PC-3 (cell line): ENCODE data around the gene PCDHAC2. TPM values are rescaled to one million over a fixed set of nuclear protein-coding genes. Genes with fewer than 3 reads are reported as not detected.

ENCODE experiments used
- ATAC-seq: fragments of 200-7000 bp; cut with Tn5 transposase; 2 replicates; pipeline ENCODE4 v1.9.1; 2020; ENCODE audit warnings: mild to moderate bottlenecking, moderate library complexity
- BruUV-seq: library from RNA; stranded (reverse); fragments of 400-500 nt; replicated peaks from 2 replicates; lab custom pipeline; 2021; lab: Mats Ljungman, UMichigan
- CTCF ChIA-PET: fragments of 300-600 bp; sonication (Branson Sonifier 250); formaldehyde crosslinking; loops from one replicate; lab custom pipeline; 2022; ENCODE audit warnings: antibody characterized with exemption; lab: Charles Lee
- POLR2A ChIA-PET: fragments of 300-600 bp; sonication (Branson Sonifier 250); formaldehyde crosslinking; loops from one replicate; lab custom pipeline; 2022; ENCODE audit warnings: antibody characterized with exemption; ENCODE audit not compliant: unreplicated experiment; lab: Charles Lee
- DNase-seq: peaks from one replicate; pipeline ENCODE4 v3.0.0-alpha.2; 2015
- H2AFZ ChIP-seq: fragments of 300-600 bp; sonication (generic); 2 replicates; pipeline ENCODE4 v1.6.0; 2016; ENCODE audit warnings: antibody characterized with exemption, low read length
- H3F3A ChIP-seq: fragments of 300-600 bp; sonication (generic); one replicate; pipeline ENCODE4 v1.6.0; 2017; ENCODE audit warnings: antibody characterized with exemption, low read length, control low read depth, mild to moderate bottlenecking; ENCODE audit not compliant: unreplicated experiment
- H3K27ac ChIP-seq: fragments of 300-600 bp; sonication (generic); 2 replicates; pipeline ENCODE4 v1.5.1; 2016; ENCODE audit warnings: mild to moderate bottlenecking, low read length
- H3K27me3 ChIP-seq: fragments of 300-600 bp; sonication (generic); 2 replicates; pipeline ENCODE4 v1.6.1; 2016; ENCODE audit warnings: low read length, mixed read lengths
- H3K36me3 ChIP-seq: fragments of 300-600 bp; sonication (generic); 2 replicates; pipeline ENCODE4 v1.6.1; 2016; ENCODE audit warnings: low read depth, mixed run types, low read length, mixed read lengths
- H3K4me1 ChIP-seq: fragments of 300-600 bp; sonication (generic); 2 replicates; pipeline ENCODE4 v1.5.1; 2016; ENCODE audit warnings: low read length; ENCODE audit not compliant: insufficient read depth
- H3K4me2 ChIP-seq: fragments of 300-600 bp; sonication (generic); 2 replicates; pipeline ENCODE4 v1.6.0; 2016; ENCODE audit warnings: low read length
- H3K4me3 ChIP-seq: fragments of 300-600 bp; sonication (generic); 2 replicates; pipeline ENCODE4 v1.5.1; 2016; ENCODE audit warnings: mild to moderate bottlenecking, low read length, mixed read lengths
- H3K79me2 ChIP-seq: fragments of 300-600 bp; sonication (generic); 2 replicates; pipeline ENCODE4 v1.6.1; 2017; ENCODE audit warnings: low read length, mixed read lengths
- H3K9ac ChIP-seq: fragments of 300-600 bp; sonication (generic); 2 replicates; pipeline ENCODE4 v1.6.0; 2016; ENCODE audit warnings: mild to moderate bottlenecking, low read length
- H3K9me2 ChIP-seq: fragments of 300-600 bp; sonication (generic); replicated peaks from 2 replicates; pipeline ENCODE4 v1.6.1; 2016; ENCODE audit warnings: mixed run types, low read length, mixed read lengths
- H3K9me3 ChIP-seq: fragments of 300-600 bp; sonication (generic); 2 replicates; pipeline ENCODE4 v1.6.1; 2016; ENCODE audit warnings: low read length, mixed read lengths
- H4K20me1 ChIP-seq: fragments of 300-600 bp; sonication (generic); 2 replicates; pipeline ENCODE4 v1.6.1; 2016; ENCODE audit warnings: low read length, mixed read lengths
- EZH2 ChIP-seq: fragments of 300-600 bp; sonication (generic); IDR thresholded peaks from one replicate; pipeline ENCODE4 v1.6.1; 2017; ENCODE audit warnings: antibody characterized with exemption, mild to moderate bottlenecking, low read length; ENCODE audit not compliant: unreplicated experiment
- EZH2phosphoT487 ChIP-seq: fragments of 300-600 bp; sonication (generic); IDR thresholded peaks from 2 replicates; pipeline ENCODE4 v1.6.1; 2018; ENCODE audit warnings: mild to moderate bottlenecking, antibody characterized with exemption, low read length, borderline replicate concordance
- intact Hi-C: fragments of 100-400 bp; cut with micrococcal nuclease; formaldehyde crosslinking; loops from 2 replicates; pipeline ENCODE4 v1.9.0; 2023
- total RNA-seq: library from RNA; depleted of rRNA; stranded (reverse); fragments of >200 nt; gene quantifications from 2 replicates; pipeline ENCODE4 v1.2.3, GENCODE V29; 2014
- TF ChIP-seq, protein P1 (sequence below): fragments of 300-600 bp; sonication (generic); conservative IDR thresholded peaks from 2 replicates; pipeline ENCODE4 v1.5.1; 2017; ENCODE audit warnings: antibody characterized with exemption, low read depth, mild to moderate bottlenecking, low read length

PCDHAC2 gene
- total RNA-seq, 1 experiment from 2014 or later = 4.2 TPM

DNA sequence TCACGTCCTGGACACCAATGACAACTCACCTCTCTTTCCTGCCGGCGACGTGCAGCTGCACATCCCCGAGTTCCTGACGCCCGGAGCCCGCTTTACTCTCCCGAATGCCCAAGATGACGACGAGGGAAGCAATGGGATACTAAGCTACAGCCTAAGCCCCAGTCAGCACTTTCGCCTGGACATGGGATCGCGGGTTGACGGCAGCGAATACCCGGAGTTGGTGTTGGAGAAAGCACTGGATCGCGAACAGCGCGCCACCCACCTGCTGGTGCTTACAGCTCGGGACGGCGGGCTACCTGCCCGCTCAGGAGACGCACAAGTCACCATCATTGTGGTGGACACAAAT lies 39.1 kb upstream of the PCDHAC2 start:
- H3K79me2 ChIP-seq = peaks cover 12% of the 10 kb centered on the region; the same call in 1 of the 2 replicates
- no peak for ATAC-seq
- 0 out of 2 replicates have a peak overlapping the region, but pooled peaks have one; percentile 45 for H3K27ac ChIP-seq
- no peak for DNase-seq
- H3K9ac ChIP-seq = peak overlapping the region; percentile 63
- no peaks in the 10 kb centered on the region for H3K27me3 ChIP-seq
- peaks cover 8% of the 10 kb centered on the region for H3K4me1 ChIP-seq
- ChIA-PET CTCF (interaction anchor here (0.9 to 2.7 kb wide), 2 partner anchors 77 to 113 kb away, joined by 7 to 66 read pairs; no protein-coding TSS in a partner anchor), POLR2A (interaction anchor here (0.7 kb wide), 1 partner anchor 51 kb away, joined by 3 read pairs; no protein-coding TSS in a partner anchor)
- no TSS peak for BruUV-seq
- no peaks in the 10 kb centered on the region for H4K20me1 ChIP-seq
- TF ChIP-seq EZH2 (no peak), EZH2phosphoT487 (no peak)
- TF ChIP-seq, protein P1, sequence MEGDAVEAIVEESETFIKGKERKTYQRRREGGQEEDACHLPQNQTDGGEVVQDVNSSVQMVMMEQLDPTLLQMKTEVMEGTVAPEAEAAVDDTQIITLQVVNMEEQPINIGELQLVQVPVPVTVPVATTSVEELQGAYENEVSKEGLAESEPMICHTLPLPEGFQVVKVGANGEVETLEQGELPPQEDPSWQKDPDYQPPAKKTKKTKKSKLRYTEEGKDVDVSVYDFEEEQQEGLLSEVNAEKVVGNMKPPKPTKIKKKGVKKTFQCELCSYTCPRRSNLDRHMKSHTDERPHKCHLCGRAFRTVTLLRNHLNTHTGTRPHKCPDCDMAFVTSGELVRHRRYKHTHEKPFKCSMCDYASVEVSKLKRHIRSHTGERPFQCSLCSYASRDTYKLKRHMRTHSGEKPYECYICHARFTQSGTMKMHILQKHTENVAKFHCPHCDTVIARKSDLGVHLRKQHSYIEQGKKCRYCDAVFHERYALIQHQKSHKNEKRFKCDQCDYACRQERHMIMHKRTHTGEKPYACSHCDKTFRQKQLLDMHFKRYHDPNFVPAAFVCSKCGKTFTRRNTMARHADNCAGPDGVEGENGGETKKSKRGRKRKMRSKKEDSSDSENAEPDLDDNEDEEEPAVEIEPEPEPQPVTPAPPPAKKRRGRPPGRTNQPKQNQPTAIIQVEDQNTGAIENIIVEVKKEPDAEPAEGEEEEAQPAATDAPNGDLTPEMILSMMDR = no peak
- peak overlapping the region; percentile 91 for H3K4me3 ChIP-seq
- no peaks in the 10 kb centered on the region for H3F3A ChIP-seq
- H3K9me3 ChIP-seq = no peaks in the 10 kb centered on the region
- peak overlapping the region; percentile 90 for H2AFZ ChIP-seq
- H3K36me3 ChIP-seq = no peaks in the 10 kb centered on the region
- intact Hi-C loops = loop anchor here (2.0 to 5.0 kb wide), 3 partner anchors 40 to 76 kb away; partner anchors contain the start of genes PCDHA12 and PCDHAC2
- H3K9me2 ChIP-seq = no peaks in the 10 kb centered on the region
- peak overlapping the region; percentile 91 for H3K4me2 ChIP-seq

DNA sequence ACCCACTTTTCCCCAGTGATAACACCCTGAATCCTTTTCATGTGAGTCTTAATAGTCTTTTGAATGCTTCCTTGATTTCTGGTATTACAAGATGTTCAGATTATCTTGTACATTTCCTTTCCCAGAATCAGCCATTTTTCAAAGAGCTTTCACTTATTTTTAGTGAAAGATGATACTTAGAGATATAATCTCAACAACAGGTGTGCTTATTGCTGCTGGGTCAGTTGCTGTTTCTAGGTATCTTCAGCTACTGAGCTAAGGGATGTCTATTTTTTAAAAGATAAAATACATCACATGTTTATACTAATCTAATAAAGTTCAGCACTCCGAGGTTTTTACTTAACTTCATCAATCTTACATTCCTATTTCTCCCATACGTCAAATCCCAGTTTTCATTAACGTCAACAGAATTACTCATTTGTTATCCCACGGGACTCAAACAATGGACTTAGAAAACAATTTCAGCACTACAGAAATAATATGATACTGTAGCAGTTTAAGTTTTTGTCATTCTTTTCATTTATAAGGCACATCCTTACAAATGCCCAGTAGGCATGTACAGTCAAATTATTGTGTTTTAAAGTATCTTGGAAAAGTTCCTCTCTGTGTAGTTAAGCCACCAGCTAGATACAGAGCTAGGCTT lies 31.2 kb upstream of the PCDHAC2 start:
- H3K36me3 ChIP-seq = no peaks in the 10 kb centered on the region
- no peaks in the 10 kb centered on the region for H3K9me3 ChIP-seq
- no peaks in the 10 kb centered on the region for H3K79me2 ChIP-seq
- ATAC-seq (no peak), DNase-seq (no peak)
- H3K4me3 ChIP-seq = no peak overlapping the region
- CTCF ChIA-PET = no interaction called here
- H3K9ac ChIP-seq = no peak overlapping the region
- POLR2A ChIA-PET = interaction anchor here (0.7 kb wide), 1 partner anchor 28 kb away, joined by 9 read pairs; no protein-coding TSS in a partner anchor
- no peak for TF ChIP-seq EZH2
- H2AFZ ChIP-seq = no peak overlapping the region
- H3K27ac ChIP-seq = no peak overlapping the region
- H3F3A ChIP-seq = no peaks in the 10 kb centered on the region
- BruUV-seq = no TSS peak
- intact Hi-C loops = no loop called here
- H3K4me1 ChIP-seq = no peaks in the 10 kb centered on the region
- H3K9me2 ChIP-seq = no peaks in the 10 kb centered on the region
- H3K4me2 ChIP-seq = no peak overlapping the region
- no peaks in the 10 kb centered on the region for H4K20me1 ChIP-seq
- H3K27me3 ChIP-seq = no peaks in the 10 kb centered on the region

DNA sequence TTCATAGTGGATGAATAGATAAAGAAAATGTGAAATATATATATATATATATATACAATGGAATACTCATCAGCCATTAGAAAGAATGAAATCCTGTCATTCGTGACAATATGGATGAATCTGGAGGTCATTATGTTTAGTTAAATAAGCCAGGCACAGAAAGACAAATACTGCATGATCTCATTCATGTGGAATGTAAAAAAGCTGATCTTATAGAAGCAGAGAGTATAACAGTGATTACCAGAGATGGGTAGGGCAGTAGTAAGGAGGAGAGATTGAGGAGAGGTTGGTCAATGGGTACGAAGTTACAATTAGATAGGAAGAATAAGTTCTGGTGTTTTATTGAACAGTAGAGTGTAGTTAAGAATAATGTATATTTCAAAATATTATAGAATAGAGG lies 19.7 kb upstream of the PCDHAC2 start:
- H4K20me1 ChIP-seq = no peaks in the 10 kb centered on the region
- intact Hi-C loops = no loop called here
- peaks cover 11% of the 10 kb centered on the region for H3K4me1 ChIP-seq
- H3K4me2 ChIP-seq = no peak overlapping the region
- H3K36me3 ChIP-seq = no peaks in the 10 kb centered on the region
- H3K27me3 ChIP-seq = no peaks in the 10 kb centered on the region
- peak overlapping the region; percentile 74 for H3K27ac ChIP-seq
- no peak overlapping the region for H2AFZ ChIP-seq
- peak; percentile 80 for DNase-seq
- no peaks in the 10 kb centered on the region for H3F3A ChIP-seq
- ATAC-seq = peak; percentile 97
- CTCF ChIA-PET = no interaction called here
- no peaks in the 10 kb centered on the region for H3K9me2 ChIP-seq
- no peak for TF ChIP-seq EZH2phosphoT487
- TF ChIP-seq, protein P1 = no peak
- TF ChIP-seq EZH2 = no peak
- POLR2A ChIA-PET = no interaction called here
- H3K9me3 ChIP-seq = no peaks in the 10 kb centered on the region
- H3K9ac ChIP-seq = no peak overlapping the region
- BruUV-seq = no TSS peak
- no peak overlapping the region for H3K4me3 ChIP-seq
- H3K79me2 ChIP-seq = no peaks in the 10 kb centered on the region
